Measurements from ENCODE around the gene TAS2R60.

Gene TAS2R60

DNA sequence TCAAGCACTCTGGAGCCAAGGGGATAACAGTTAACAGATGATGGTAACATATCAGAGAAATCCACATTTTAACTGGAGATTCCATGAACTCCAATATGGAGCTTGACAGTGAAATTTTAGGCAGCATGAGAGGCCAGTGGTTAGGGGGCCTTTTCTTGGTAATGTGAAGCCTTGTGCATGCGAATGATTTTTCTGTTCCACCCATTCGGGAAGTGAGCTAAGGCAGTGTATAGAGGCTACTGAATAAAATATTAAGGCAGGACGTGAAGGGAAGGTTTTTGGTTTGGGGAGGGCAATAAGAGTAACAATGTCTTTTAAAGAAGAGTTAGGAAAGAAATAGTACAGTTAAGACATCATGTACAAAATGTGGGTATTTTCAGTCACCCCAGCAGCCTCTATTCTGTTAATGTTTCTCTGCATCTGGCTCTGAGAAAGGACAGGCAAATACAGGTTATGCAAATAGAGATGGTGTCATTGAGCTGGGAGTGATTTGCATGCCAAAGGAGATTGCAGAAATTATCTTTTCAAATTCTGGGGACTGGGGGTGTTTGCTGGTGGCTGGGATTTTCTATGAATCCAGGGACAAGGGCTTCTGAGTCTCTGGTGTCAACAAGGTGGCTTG lies 6.8 kb upstream of the TAS2R60 start:
- DNase-seq, result no peak
- intact Hi-C loops (cut with DNase I), result no loop called here

DNA sequence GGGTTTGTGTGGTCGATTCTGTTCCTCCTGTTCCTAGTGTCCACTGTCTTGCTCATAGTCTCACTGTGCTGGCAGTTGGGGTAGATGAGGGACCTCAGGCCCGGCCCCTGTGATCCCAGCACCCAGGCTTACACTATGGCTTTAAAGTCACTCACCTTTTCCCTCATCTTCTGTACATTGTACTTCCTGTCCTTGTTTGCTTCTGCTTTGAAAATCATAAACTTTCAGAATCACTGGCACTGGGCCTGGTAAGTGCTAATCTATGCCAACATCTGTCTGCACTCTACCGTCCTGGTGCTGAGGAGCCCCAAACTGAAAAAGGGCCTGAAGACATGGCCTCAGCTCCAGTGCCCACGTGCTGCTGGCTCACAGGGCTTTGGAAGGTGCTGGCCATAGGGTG lies 5.7 kb upstream of the TAS2R60 start:
- DNase-seq, result no peak
- intact Hi-C loops (cut with DNase I), result no loop called here

DNA sequence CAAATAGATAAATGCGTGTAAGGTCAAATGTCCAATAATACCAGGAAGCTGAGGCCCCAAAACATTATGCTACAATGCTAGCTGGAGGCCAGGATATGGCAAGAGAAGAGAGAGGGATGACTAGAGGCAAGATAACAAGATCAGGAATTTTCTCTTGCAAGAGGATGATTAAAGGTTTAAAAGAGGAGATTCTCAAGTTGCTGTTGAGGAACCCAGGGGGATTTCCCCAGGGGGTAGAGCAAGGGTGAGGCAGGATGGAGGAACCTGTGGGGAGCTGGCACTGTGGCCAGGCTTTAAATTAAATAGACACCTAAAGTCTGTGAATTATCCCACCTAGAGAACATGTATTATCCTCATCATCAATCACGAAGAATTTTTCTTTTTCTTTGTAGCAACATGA lies 3.4 kb upstream of the TAS2R60 start:
- intact Hi-C loops (cut with DNase I), result no loop called here
- DNase-seq, result no peak

DNA sequence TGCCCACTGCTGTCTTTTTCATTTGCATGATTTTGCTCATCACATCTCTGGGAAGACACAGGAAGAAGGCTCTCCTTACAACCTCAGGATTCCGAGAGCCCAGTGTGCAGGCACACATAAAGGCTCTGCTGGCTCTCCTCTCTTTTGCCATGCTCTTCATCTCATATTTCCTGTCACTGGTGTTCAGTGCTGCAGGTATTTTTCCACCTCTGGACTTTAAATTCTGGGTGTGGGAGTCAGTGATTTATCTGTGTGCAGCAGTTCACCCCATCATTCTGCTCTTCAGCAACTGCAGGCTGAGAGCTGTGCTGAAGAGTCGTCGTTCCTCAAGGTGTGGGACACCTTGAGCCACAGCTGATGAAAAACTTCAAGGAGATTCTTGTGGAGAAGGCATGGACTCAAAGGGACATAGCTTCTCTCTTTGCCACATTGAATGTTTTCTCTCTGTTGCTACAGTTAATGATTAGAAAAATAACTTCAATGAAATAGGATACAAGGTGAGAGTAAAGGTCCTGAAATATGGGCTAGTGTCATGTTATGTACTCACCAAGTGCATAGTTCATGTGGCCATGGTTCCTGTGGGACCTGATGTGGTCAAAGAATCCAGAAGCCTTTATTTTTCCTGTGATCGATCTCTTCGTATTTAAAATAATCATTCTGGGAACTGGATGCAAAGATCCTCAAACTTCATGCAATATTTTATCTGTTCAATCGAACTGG lies 970 bp downstream of the TAS2R60 start:
- intact Hi-C loops (cut with DNase I), result no loop called here
- no peak for DNase-seq

DNA sequence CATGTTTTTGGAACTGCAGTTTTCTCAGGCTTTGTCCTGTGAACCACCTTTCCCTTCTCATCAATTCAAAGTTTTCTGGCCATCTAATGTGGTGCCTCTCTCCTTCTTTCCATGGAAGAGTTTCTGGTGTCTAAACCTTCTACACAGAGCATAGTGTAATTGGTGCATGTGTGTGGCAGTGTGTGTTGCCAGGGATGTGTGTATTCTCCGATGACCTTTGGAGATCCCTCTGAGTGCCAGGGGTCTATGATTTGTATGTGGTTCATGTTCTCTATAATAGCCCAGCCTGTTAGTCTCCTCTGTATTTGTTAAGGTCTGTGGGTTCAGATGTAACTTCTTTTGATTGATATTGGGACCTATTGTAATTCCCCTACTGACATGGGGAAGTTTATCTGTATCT lies 1.5 kb downstream of the TAS2R60 start:
- no peak for DNase-seq

DNA sequence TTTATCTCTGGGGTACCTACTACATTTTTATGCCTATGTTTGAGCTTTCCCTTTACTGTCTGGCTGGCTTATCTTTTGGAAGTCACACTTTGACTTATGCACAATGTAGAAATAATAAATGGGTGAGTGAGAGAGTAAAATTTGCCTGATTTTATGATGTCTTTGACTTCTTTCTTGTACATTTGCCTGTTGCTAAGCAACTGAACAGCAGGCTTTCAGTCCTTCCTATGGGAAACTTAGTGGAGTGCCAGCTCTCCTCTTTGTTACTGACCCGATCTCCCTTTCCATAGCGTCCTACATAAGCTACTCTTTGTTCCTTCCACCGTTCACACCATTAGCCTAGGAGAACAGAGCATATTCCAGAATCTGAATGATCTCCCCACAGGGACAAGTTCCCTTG lies 4.2 kb downstream of the TAS2R60 start:
- no peak for DNase-seq
- intact Hi-C loops (cut with DNase I), result no loop called here

More for the DNA sequence above, 1.5 kb downstream of the TAS2R60 start:
- intact Hi-C loops (cut with DNase I), result no loop called here

DNA sequence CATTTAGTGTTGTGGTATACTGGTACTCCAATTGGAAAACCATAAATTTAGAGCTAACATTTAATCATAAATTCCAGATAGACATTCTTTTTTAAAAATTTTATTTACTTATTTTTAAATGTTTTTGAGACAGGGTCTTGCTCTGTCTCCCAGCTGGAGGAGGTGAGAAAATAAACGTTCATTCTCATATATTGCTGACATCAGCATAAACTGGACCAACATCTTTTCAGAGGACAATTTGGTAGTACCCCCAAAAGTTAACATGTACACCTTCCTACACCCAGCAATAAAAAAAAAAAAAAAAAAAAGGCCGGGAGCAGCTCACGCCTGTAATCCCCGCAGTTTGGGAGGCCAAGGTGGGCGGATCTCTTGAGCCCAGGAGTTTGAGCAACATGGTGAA lies 5.2 kb downstream of the TAS2R60 start:
- intact Hi-C loops (cut with DNase I), result no loop called here
- DNase-seq, result no peak

DNA sequence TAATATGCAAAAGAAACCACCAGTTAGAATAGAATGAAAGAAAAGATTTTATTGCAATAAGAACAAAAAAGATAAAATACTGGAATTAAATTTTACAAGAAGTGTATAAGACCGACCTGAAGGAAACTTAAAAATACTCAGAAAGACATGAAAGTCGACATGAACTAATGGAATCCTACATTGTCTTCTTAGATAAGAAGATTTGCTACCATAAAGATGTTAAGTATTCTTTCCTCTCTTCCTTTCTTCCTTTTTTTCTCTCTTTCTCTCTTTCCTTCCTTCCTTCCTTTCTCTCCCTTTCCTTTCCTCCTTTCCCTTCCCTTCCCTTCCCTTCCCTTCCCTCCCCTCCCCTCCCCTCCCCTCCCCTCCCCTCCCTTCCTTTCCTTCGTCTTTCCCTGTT lies 6.5 kb downstream of the TAS2R60 start:
- no peak for DNase-seq
- intact Hi-C loops (cut with DNase I), result no loop called here

DNA sequence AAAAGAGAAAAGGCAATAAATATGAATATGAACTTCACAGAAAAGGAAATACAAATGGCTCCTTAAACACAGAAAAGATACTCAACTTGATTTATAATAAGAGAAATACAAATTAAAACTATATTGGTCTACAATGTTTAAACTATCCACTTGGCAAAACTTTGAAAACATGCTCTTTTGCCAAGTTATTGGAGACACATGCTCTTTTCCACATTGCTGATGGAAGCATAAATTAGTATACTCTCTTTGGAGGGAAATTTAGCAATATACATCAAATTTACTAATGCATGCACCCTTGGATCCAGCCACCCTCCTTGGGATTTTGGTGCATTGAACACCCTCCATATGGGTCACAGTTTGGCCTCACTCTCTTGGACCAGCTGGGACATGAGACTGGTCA lies 7.9 kb downstream of the TAS2R60 start:
- intact Hi-C loops (cut with DNase I), result no loop called here
- DNase-seq, result no peak

DNA sequence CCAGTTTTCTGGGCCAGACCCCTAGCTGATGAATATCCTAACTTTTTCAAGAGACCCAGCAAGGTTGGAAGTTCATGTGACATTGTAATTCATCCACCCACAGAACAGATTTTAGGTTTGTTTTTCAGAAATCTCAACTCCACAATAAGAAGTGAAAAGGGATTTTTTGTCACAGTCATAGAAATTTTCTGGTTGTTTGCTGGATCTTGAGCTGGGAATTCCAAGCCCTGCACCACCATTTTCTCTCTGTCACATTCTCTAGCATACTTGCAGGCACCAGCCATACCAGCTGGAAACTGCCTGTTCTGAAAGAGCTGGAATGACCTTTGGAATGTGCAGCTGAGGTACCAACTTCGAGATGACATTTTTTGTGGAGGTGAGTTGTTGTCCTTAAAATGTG lies 8.5 kb downstream of the TAS2R60 start:
- intact Hi-C loops (cut with DNase I), result no loop called here
- no peak for DNase-seq

DNA sequence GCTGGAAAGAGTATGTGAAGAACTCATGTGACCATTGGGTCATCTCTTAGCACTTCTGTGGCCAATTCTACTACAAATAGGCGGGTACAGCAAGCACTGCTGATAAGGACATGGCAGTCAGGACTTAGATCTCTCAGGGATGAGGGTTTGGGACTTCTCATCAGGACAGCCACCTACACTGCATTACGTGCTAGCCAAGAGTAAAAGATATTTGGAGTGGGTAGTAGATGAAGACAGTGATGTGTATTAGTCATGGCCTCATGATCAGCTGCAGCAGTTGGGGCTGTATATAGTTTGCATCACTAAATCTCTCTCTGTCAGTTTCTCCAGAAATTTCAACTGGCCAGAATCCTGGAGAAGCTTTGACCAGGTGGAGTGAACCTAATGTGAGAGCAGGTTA lies 9.2 kb downstream of the TAS2R60 start:
- no peak for DNase-seq
- intact Hi-C loops (cut with DNase I), result no loop called here

DNA sequence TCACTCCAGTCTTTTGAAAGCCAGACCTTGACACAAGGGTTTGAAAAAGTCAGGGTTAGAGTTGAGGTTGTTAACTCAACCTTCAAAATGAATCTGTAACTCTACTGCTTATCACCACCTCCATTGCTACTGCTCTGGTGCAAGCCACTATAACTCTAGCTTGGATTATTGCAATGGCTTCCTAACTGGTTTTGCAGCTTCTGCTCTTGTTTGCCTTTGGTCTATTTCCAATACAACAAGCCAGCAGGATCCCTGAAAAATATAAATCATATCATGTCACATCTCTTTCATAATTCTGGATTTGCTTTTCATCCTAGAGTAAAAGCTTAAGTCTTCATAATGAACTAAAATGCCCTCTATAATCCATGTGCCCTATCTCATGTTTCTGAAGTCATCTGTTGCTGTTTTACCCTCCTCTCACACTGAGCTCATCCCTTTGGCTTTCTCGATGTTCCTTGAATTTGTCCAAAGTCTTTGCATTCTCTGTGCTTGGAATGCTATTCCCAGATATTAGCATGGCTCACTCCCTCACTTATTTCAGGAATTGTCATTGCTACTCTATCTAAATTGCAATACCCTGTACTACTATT lies 10.9 kb downstream of the TAS2R60 start:
- intact Hi-C loops (cut with DNase I), result no loop called here
- no peak for DNase-seq

DNA sequence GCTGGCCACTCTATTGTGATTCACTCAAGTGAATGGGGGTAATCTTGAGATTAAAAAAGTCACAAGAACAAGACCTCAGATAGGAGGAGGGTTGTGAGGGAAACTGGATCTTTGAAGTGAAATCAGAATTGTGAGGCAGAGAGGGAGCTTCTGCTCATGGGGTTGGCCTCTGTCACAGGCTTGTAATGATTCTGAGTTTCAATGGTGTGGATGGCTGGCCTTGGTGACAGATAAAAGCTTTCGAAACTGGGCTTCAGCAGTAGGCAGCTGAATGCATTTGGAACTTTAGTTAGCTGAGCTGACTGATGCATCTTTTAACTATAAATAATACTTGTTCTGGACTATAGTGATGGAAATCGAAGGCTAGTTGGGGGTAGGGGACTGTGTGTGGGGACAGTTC lies 12.2 kb downstream of the TAS2R60 start:
- intact Hi-C loops (cut with DNase I), result no loop called here
- DNase-seq, result no peak

DNA sequence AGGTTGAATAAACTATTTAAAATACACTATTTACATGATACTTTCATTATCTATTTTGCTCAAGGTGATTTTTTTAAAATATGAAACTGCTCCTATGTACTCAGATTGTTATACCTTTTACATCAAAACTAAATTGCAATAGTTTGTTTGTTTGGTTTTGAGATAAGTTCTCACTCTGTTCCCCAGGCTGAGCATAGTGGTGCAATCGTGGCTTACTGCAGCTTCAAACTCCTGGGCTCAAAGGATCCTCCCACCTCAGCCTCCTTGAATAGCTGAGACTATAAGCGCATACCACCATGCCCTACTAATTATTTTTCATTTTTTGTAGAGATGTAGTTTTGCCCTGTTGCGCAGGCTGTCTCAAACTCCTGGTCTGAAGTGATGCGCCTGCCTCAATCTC lies 12.7 kb downstream of the TAS2R60 start:
- intact Hi-C loops (cut with DNase I), result no loop called here
- DNase-seq, result no peak

DNA sequence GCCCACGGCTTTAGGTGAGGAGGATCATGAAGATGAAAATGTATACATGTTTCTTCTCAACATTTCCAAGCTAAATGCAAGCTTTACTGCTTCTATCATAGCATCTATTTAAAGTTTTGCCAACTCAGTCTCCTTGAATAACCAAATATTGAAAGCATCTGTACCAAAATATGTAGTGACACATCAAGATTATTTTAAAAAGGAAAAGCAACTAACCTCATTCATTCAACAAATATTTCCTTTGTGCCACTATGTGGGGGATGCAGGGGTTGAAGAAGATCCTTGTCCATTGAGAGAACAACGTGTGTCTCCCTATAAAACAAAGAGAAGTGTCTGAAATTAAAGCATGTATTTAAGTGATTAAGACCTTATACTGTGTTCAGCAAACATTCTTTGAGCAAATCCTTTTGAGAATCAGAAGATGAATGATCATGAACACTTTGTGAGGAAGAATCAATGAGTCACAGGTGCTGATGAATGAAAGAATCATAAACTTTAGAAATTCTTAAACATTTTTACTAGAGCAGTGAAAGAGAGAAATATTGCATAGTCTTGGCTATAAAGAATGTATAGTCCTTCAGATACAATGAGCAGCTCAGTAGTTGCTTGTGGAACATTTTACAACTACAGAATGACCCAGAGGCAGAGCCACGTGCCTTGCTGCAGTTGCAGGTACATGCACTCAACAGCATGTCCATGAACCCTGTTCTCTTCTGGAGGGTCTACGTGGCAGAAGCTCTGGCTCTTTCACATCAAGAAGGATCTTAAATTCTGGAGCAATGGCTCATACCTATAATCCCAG lies 13.9 kb downstream of the TAS2R60 start:
- intact Hi-C loops (cut with DNase I), result no loop called here
- DNase-seq, result no peak

DNA sequence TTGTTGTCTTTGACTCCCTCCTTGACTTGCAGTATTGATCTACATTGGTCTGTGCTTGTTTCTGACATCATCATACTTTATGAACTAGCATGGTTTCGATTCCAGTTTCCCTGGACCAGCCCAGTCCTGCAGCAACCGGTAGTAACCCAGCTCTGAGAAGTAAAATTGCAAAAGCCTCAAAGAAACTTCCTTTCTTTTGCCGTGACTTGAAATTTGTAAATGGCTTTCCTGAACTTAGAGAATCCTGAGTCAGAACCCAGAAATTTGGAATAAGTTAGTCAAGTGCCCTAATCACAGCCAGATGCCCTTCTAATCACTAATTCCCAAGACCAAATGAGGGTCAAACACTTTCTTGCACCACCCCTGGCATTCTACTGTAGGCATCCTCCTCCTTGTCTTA lies 15.0 kb downstream of the TAS2R60 start:
- intact Hi-C loops (cut with DNase I), result no loop called here
- no peak for DNase-seq

DNA sequence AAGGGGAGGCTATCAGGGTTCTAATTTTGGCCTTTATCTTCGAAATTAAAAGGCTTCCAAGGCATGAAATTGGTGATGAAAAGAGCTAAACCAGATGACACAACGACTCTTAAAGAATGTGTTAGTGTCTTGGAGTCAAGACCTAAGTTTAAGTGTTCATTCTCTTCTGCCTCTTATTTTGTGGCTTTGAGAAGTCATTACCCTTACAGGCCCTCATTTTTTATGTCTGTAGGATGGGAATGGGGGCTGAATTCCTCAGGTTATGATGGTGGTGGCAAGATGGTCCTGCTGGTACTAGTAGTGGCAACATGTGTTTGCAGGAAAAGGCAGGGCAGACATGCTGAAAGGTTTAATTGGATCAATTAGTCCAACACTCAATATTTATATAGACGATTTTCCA lies 15.4 kb downstream of the TAS2R60 start:
- intact Hi-C loops (cut with DNase I), result no loop called here
- no peak for DNase-seq

DNA sequence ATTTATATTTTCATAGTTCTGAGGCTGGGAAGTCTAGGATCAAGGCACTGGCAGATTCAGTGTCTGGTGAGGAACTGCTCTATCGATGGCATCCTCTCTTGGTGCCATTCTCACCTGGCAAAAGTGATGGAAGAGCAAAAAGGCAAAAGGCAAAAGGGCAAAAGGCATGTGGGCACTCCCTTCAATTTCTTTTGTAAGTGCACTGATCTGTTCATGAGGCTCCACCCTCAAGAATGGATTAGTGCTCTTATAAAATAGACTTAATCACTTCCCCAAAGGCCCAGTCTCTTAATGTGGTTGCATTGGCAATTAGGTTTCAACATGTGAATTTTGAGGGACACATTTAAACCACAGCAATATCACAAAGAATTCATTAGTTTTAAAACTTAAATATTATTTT lies 16.1 kb downstream of the TAS2R60 start:
- intact Hi-C loops (cut with DNase I), result no loop called here
- no peak for DNase-seq

DNA sequence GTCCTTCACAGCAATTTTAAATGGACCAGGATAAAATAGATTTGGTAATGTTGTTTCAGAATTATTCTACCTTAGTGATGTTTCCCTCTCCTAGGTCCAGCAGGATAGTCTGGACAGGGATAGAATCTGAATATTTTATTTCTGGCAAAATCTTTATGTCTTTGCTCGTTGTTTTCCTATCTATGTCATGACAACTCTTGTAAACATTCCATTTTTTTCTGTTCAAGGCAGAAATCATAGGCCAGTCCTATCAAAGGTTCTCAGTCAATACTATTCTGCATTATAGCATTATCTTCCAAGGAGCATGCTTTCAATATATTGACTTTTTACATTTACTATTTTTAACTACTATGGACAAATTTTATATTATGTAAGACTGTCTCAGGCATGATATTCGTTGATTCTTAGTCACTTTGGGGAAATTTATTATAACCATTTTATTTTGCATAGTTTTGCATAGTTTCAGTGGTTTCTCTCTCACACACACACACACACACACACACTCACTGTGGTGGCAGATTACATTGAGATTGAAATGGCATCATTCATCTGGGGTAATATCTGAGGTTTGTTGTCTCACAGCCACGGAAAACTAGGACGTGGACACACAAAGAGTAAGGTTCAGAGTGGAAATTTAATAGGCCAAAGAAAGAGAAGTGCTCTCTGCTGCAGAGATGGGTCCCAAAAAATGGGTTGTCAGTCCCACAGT lies 17.2 kb downstream of the TAS2R60 start:
- DNase-seq, result no peak
- intact Hi-C loops (cut with DNase I), result no loop called here

DNA sequence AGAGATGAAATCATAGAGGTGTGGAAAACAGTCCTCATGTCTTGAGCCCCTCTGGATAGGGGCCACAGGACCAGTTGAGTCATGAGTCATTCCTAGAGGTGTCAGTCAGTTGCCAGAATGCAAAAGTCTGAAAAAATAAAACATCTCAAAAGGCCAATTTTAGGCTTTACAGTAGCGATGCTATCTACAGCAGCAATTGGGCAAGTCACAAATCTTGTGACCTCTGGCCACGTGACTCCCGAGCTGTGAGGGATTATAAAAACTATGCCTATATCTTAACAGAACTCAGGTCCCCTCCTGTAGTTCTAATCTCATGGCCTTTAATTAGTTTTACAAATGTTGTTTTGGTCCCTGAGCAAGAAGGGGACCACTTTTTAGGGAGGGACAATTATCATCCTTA lies 18.8 kb downstream of the TAS2R60 start:
- no peak for DNase-seq
- intact Hi-C loops (cut with DNase I), result no loop called here

DNA sequence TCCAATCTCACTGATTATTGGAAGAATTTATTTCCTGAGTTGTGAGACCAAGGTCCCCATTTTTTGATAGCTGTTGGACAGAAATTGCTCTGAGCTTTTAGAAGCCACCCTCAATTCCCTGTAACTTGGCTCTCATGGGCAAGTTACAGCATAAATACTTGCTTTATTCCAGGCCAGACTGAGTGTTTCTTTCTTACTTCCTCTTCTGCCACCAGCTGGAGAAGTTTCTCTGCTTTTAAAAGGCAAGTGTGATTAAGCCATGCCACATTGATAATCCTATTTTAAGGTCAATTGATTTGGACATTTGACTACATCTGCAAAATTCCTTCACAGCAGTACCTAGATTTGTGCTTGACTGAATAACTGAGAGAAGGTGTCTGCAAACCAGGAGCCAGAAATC lies 20.3 kb downstream of the TAS2R60 start:
- intact Hi-C loops (cut with DNase I), result no loop called here

More for the DNA sequence above, 20.3 kb downstream of the TAS2R60 start:
- no peak for DNase-seq
